GM19351 (cell line): ENCODE measurements around the gene CFAP100.

Experiments used
- ATAC-seq: cut with Tn5 transposase; IDR thresholded peaks from one replicate; pipeline ENCODE4 v1.9.1; 2021; ENCODE audit warnings: mild to moderate bottlenecking, moderate library complexity; ENCODE audit not compliant: unreplicated experiment

CFAP100 gene

DNA sequence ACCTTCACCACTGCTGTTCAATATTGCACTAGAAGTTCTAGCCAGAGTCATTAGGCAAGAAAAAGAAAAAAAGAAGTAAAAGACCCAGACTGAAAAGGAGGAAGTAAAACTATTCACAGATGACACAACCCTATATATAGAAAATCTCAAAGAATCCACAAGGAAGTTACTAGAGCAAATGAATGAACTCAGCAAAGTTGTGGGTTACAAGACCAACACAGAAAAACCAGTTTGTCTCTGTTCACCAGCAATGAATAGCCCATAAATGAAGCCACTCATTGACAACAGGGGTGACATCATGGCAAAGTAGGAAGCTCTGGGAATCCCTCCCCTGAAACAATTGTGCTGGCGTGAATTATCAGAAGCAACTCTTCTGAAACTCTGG lies 4.6 kb downstream of the CFAP100 start:
- ATAC-seq, result no peak

DNA sequence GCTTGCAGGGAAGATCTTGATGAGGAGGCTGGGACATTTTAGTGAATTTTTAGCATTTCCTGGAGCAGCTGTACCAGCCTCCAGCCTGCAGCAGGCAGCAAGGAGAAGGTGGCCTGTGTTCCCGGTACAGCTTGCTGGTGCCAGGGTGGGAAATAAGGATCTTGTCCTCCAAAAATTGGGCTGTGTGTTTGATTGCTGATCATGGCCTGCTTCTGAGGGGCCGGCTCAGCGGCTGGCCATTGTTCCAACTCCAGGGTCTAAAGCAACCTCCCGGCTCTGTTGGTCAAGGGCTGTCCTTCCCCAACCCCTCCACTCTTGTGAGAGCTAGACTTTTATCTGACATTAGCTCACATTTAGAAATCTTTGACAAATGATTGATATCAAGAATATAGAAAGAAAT lies 5.0 kb downstream of the CFAP100 start:
- no peak for ATAC-seq

DNA sequence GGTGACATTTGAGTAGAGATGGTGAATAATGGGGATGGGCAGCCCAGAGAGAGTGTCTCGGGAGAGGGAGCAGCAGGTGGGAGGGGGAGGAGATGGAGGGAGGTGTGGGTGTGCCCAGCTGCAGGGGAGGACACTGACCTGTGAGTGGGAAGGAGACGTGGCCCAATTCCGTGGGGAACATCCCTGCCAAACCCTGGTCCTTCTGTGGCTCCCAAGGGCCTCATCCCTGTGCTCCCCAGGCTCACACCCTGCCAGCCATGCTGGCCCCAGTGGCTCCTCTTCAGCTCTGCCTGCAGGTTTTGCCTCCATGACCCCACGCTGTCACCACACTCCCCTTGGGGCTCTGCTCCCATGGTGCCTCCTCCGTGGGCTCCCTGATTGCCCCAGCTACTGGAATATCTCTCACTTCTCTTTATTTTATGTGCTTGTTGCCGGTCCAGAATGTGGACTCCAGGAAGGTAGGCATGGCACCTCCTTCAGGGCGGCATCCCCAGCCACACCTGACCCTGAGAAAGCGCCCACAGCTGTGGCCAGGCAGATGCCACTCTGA lies 7.0 kb downstream of the CFAP100 start:
- ATAC-seq, result no peak

DNA sequence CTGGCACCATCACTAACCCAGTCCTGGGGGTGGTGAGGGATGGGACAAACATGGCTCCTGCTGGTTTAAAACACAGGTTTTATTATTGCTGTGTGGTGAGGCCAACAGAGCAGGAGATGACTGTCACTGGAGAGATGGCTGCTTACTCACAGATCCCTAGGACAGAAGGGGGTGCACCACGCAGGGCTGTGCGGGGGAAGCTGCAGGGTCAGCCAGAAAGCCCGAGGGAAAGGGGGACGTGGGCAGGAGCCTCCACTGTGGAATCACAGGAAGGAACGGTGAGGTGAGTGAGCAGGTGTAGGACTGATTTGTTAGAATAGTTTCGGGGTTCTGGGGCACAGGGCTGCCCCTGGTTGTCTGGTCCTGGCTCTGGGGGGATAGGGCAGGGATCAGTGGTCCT lies 7.5 kb downstream of the CFAP100 start:
- no peak for ATAC-seq

DNA sequence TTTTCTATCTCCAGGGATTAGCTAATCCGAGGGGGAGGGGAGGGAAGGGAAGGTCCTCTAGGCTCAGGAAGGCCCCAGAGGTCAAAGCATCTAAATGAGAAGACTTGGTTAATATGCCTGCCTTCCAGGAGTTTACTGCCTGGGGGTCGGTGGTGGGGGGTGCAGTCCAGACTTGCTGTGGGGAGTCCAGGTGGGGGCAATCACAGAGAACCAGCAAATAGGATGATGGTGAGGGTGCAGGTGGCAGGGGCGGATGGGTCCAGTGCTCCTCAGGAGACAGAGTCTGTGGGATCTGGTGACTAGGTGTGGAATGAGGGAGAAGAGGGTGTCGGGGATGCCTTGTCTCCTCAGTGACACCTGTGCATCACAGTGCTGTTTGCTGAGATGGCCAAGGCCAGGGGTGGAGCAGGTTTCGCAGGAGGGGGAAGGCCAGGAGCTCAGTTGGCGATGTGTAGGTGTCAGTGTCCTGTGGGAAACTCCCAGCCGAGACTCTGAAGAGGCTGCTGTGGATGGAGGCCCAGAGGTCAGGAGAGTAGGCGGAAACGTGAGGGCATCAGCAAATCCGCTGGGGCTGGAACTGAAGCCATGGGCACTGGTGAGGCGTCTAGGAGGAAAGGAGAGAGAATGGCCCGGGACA lies 8.1 kb downstream of the CFAP100 start:
- no peak for ATAC-seq

DNA sequence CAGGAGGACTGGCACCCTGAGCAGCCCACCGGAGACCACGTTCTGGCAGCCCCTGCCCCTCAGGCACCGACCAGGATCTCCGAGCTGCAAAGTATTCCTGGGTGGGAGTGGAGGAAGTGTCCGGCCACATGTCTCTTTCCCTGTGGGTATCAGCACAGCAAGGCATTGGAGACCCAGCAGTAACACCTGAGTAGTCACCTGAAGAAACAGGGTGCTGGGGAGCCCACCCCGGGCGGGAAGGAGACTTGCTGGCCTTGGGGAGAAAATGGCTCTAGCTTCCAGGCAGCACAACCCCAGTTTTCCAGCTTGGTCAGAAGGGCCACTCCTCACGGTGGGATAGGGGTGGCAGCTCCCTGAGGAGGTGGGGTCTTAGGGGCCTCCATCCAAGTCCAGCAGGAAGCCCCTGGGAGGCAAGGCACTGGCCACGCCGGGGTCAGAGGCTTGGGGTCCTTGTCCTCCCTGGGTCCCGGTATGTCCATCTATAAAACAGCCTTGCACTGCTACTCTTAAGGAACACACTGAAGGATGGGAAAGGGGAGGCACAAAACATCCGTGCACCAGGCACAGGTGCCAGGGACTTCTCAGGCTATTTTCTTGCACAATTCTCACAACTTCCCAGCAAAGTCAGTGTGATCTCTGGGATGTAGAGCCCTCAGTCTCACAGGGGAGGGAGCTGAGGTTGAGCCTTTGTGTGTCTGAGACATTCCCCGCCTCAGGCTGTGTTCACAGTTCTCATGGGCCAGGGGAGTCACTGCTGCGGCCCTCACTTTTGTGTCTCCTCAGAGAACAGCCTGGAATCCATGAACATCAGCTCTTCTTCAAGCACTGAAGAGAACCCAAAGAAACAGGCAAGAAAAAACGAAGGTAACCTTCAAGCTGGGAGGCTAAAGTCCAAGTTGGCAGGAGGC lies 11.9 kb downstream of the CFAP100 start:
- no peak for ATAC-seq

DNA sequence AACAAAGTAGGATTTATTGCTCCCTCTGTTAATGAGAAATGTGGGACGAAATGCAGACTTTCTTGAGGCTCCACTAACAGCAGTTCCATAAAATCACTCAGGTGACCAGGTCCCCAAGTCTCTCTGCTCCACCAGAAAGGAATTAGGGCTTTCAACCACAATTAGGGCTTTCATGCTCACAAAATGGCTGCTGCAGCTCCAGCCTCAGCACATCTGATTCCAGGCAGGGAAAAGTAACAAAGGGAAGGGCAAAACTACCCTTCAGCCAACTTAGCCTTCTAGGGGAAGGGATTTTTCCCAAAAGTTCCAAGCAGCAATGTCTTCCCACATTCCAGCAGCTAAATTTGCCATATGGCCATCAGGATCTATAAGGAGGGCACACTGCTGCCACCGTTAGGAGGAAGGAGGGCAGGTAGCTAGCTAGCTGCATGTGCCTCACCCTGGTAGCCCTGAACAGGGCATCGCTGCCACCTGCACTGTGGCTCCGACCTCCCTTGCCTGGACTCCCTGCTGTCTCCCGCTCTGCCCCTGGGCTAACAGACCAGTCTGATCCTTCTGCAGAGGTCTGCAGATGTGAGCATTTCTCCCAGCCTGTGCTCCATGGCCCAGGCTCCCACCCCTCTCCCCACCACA lies 12.8 kb downstream of the CFAP100 start:
- ATAC-seq, result no peak

DNA sequence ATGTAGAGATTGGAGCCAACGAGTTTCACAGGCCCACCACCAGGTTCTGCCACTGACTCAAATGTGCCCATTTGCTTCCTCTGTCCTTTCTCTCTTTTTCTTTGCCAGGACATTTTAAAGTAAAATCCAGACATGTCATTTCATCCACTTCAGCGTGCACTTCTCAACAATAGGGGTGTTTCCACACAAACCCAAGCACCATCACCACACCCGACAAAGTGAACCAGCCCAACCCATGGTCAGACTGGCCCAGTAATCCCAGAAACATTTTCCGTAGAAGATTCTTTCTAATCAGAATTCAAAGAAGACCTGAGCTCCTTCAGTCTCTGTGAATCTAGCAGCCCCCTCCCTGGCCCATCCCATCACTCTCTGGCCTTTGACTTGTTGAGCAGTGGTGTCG lies 13.4 kb downstream of the CFAP100 start:
- ATAC-seq, result no peak

DNA sequence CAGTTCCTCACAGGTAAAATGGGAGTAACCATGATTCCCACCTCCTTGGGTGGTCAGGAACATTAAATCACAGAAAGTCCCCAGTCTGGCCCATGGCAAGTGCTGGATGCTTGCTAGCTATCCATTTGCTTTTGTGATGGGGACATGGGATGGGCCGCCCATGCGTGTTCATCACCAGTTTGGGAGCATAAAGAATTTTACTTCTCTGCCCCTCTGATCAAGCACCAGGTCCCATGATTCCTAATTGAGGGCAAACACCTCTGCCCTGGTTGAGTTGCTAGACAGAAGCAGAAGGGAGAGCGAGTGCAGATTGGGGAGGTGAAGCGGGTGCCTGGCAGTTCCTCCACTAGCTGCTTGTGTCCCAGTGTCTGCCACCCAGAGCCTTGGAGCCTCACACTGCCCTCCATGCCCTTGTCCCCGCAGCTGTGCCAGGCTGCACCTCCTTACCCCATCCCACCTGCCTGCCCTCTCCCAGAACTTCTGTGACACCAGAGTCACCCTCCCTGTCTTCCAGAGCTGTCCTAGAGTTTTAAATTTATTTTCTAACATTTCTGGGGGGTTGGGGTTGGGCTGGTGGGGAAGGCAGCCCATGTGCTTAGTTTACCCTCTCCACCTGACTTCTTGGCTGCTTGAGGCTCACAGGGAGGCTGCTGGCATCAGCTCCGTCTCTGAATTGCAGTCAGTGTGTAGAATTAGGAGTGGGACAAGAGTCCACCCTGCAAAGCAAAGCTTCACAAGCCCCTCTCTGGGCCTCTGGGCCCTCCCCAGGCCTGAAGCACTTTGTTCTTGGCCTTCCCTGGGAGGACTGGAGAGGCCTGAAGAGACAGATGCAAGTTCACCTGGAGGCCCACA lies 18.4 kb downstream of the CFAP100 start:
- ATAC-seq, result no peak

DNA sequence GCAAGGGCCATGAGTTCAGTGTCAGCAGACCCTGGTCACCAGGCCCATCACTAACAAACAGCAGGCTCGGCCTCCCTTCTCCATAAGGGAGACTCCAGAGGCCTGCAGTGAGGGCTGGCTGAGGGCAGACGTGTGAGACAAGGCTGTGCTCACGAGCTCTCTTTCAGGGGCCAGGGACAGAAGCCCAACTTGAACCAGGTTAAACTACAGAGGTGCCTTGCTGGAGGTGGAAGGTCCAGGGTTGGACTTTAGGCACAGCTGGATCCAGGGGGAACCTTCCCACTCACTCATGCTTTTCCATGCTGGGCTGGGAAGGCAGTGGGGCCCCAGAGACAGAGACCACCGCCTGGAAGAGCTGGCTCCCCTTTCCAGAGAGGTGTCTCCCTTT lies 19.0 kb downstream of the CFAP100 start:
- no peak for ATAC-seq

DNA sequence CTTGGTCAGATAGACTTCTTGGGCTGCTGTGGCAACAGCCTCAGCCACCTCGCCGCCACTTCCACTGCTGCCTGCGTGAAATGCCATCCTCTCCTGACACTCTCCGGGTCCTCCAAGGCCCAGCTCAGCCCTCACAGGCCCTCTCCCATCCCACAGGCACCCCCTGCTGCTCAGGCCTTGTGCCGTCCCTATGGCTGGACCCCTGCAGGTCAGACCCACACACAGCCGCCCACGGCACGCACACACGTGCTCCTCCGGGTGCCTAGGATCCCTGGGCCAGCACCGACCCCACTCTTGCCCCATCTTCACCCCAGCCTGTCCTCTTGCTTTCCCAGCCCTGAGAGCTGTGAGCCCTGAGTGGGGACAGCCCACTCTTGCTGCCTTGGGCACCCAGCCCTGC lies 19.7 kb downstream of the CFAP100 start:
- no peak for ATAC-seq

DNA sequence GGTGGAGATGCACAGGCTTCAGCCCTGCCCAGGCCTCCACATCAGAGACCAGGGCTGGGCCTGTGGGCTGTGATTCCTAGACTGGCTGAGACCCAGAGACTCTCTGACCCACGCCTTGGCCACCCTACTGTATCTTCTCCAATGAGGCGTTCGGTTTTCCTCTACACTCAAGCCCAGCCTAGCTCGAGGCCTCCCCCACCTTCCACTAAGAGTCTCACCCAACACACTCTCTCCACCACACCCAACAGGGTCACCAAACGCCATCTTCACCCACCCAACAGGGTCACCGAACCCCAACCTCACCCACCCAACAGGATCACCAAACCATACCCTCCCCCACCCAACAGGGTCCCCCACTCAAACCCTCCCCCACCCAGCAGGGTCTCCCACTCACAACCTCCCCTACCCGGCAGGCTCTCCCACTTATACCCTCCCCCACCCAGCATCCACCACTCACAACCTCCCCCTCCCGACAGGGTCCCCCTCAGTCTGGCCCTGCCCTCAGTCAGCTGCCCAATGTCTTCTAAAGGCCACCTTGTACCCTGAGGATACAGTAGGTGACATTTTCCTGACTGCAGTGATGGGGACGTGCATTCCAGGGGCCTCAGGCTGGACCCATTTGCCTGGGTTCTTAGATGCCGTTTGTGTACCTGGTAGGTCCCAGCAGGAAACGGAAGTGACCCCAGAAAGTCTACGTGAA lies 20.4 kb downstream of the CFAP100 start:
- ATAC-seq, result no peak

DNA sequence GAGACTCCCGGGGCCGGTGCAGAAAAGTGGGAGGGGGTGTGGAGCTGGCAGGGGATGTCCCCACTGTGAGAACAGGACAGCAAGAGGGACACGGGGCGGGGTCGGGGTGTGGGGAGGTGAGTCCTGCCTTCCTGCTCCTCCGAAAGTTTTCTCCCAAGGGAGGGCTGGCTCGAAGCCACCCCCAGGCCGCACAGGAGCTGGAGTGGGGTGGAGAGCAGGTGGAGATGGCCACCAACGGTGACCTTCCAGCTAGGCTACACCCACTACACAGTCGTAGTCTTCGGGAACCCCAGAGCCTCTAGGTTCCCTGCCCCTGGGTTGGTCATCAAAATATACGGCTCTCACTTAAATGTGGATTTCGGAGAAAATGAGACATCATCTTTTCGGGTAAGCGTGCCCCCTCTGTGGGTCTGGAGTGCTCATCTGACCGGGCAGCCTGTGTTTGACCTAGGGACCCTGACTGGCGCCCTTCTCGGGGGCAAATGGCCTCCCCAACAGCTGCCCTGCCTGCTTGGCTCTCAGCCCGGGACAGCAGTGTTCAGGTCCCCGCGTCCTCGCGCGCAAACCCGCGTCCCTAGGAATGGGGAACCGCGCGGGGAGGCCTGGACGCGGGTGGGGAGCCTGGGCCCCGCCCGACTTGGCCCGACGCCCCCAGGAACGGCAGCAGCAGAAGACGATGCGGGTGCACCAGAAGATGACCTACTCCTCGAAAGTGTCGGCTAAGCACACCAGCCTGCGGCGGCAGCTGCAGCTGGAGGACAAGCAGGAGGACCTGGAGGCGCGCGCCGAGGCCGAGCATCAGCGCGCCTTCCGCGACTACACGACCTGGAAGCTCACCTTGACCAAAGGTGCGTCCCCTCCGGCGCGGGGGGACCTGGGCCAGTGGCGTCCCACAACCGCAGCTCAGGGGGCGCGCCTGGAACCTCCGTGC lies 21.2 kb downstream of the CFAP100 start:
- ATAC-seq, result no peak

DNA sequence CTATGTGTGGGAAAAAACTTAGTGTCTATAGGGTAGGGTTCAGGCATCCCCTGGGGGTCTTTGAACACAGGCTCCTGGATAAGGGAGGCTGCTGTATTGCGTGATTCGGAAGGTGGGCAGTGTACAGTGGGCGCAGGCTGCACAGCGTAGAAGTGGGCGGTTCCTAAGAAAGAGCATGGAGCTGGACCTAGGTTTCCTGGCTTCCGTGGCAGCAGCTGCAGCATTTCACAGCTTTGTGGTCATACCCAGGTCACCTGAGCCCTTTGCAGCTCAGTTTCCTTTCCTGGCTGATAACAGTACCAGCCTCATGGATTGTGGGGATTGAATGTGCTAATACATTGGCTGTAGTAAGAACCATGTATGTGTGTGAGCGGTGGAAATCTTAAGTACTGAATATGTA lies 22.2 kb downstream of the CFAP100 start:
- no peak for ATAC-seq

DNA sequence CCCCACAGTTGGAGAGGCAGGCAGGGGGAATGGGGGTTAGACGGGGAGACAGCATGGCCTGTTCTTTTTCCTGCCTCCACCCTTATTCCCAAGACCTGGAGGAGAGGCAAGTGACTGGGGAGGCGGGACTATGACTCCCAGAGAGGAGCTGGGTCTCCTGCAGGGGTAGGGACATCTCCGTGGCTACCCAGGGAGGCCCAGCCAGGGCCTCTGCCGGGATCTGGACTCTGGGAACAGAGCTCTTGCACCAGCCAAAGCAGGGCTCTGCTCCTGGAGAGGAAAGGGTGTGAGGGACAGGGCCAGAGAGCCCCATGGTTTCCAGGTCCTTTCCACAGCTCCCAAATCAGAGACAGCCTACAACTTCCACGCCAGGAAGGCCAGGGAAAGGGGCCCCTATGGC lies 22.8 kb downstream of the CFAP100 start:
- no peak for ATAC-seq

DNA sequence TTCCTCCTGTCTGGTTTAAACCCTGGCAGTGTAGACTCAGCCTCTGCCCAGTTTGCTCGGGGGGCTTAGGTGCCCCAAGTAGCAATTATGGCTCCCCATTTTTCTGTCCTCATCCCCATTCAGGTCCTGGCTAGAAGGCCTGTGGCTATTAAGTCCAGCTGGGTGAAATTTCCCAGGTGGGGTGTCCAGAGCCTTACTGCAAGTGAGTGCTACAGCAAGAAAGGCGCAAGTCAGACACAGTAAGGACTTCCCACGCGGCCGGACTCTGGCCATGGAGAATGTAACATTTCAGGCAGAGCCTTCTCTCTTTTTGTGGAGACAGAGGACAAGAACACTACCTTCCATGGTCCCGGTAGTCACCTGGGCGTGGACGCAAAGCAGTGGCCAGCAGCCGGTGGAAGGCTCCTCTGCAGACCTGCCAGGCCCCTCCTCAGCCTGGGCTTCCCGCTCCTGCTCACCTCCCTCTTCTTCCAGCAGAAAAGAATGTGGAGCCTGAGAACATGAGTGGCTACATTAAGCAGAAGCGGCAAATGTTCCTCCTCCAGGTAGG lies 23.3 kb downstream of the CFAP100 start:
- ATAC-seq, result no peak

DNA sequence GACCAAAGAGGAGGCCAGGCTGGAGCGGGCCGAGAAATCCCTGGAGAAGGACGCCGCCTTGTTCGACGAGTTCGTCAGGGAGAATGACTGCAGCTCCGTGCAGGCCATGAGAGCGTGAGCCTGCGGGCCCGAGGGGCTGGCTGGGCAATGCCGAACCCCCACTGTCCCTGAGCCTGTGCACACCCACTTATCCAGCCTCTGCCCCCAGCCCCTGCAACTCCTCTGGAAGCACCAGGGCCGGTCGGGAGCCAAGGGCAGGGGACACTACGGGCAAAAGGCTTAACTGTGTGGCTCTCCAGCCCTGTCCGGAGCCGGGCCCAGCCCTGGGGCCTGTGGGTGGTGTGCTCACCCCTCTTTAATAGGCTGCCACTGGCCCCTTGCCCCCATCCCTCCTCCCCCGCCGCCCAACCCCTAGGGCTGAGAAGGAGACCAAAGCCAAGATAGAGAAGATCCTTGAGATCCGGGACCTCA lies 24.0 kb downstream of the CFAP100 start:
- ATAC-seq, result no peak

DNA sequence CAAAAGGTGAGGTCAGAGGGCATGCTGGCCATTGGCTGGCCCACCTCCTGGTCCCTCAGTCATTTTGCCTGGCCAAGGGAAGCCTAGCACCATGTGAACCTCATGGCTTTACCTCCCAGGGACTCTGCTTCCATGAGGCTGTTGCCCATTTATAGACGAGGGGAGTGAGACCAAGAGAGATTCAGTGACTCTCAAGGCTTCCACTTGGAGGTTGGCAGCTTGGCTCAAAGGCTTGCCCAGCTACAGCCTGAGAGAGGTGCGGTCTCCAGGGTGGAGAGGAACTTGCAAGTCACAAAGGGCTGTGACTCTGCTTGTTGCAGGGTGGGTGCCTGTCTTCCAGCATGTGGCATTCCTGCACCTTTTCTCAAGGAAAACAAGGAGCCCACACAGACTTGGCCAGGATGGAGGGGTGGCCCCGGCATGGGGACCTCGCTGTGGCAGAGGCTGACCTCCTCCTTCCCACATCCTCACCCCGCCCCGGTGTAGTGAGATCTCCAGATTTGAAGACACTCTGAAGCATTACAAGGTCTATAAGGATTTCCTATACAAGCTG lies 24.5 kb downstream of the CFAP100 start:
- no peak for ATAC-seq
